Posterior cingulate gyrus (tissue), 11 donors: ENCODE results near the gene FRMD5.

Source experiments
- DNase-seq, 10 donors: peaks; one replicate each; pipeline versions ENCODE4 v3.0.0 to v3.0.0-alpha.2; 2020 to 2021; ENCODE audit warnings: mixed read lengths in 3 of 10
- intact Hi-C: fragments of 100-400 bp; cut with DNase I; formaldehyde crosslinking; loops from one replicate; pipeline ENCODE4 v1.15.1; 2023

Gene FRMD5

DNA sequence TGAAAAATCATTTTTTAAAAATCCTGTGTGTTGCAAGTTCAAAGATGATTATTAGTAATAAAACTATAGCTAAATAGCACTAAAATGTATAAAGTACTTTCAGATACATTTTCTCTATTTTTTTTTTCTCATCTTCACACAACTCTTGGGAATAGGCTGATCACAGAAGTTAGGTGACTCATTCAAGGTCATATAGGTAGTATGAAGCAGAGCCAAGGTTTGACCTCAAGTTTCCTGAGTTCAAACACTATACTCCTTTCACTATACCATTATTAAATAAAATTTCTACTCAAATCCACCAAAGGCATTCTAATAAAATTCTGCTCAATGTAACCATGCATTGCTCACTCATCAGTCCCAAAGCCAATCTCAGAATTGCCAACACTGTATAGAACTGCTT lies 21.3 kb downstream of the FRMD5 start:
- DNase-seq: no peak
- intact Hi-C loops: no loop called here

GRCh38 chr15:44163370-44163769 lies 31.7 kb downstream of the FRMD5 start:
- intact Hi-C loops: no loop called here

DNA sequence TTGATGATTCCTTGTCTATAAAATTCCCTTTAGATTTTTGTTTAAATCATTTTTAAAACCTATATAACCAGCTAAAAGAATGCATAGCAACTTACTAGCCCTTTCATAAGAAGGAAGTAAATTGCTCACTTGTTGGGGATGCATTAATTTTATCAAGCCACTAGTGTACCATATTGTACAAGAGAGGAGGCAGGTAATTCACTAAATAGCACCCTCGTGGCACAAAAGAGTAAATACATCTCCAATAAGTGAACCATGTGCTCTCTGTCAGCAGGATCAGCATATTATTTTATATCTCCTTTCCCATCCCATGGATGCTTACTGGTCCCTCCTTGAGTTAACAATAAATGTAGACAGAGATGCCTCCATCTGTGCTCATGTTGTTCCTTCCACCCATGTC lies 34.3 kb downstream of the FRMD5 start:
- no peak for DNase-seq
- intact Hi-C loops: no loop called here

More at GRCh38 chr15:44163370-44163769, 31.7 kb downstream of the FRMD5 start:
- no peak for DNase-seq

GRCh38 chr15:44159492-44159891 lies 35.6 kb downstream of the FRMD5 start:
- no peak for DNase-seq
- intact Hi-C loops: no loop called here

- intact Hi-C loops: no loop called here
- DNase-seq: no peak
Observed at GRCh38 chr15:44158111-44158510, 37.0 kb downstream of the FRMD5 start.

- intact Hi-C loops: no loop called here
- no peak for DNase-seq
Observed at GRCh38 chr15:44157679-44158078, 37.4 kb downstream of the FRMD5 start.

DNA sequence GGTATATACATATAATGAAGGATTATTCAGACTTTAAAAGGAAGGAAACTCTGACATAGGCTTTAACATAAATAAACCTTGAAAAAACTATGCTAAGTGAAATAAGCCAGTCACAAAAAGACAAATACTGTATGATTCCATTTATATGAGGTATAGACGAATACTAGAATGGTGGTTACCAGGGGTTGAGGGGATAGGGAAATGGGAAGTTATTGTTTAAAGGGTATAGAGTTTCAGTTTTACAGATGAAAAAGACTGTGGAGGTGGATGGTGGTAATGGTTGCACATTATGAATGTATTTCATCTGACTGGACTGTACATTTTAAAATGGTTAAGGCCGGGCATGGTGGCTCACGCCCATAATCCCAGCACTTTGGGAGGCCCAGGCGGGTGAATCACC lies 41.7 kb downstream of the FRMD5 start:
- no peak for DNase-seq
- intact Hi-C loops: no loop called here

- no peak for DNase-seq
- intact Hi-C loops: no loop called here
Observed at GRCh38 chr15:44149224-44149623, 45.8 kb downstream of the FRMD5 start.

DNA sequence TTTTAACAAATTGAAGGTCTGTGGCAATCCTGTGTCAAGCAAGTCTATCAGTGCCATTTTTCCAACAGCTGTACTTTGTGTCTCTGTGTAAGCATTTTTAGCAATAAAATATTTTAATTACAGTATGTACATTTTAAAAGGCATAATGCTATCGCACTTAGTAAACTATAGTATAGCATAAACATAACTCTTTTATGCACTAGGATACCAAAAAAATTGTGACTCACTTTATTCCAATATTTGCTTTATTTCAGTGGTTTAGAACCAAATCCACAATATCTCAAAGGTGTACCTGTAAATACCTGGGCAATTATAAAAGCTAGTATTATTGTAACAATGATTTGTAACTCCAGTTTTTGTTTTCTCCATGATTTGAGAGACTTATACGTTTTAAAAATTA lies 46.5 kb downstream of the FRMD5 start:
- intact Hi-C loops: no loop called here
- no peak for DNase-seq

DNA sequence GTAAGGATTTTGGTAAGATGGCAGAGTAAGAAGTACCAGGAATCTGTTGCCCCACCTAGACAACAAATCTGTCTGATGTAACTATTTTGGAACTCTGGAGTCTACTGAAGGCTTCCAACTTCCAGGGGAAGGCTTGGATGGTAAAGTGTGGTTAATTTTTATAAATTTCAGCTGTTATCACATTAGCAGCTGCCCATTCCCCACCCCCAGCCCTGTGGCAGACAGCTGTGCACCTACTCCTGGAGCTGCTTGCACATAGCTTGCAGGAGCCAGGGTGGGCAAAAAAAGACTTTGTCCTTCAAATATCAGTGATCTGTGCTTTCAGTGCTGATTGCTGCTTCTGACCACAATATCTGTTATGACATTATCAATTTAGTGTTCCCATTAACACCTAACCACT lies 47.4 kb downstream of the FRMD5 start:
- DNase-seq: no peak
- intact Hi-C loops: no loop called here

- no peak for DNase-seq
- intact Hi-C loops: no loop called here
Observed at GRCh38 chr15:44145495-44145894, 49.6 kb downstream of the FRMD5 start.

GRCh38 chr15:44144992-44145391 lies 50.1 kb downstream of the FRMD5 start:
- intact Hi-C loops: no loop called here
- DNase-seq: no peak

GRCh38 chr15:44144184-44144583 lies 50.9 kb downstream of the FRMD5 start:
- DNase-seq: no peak

DNA sequence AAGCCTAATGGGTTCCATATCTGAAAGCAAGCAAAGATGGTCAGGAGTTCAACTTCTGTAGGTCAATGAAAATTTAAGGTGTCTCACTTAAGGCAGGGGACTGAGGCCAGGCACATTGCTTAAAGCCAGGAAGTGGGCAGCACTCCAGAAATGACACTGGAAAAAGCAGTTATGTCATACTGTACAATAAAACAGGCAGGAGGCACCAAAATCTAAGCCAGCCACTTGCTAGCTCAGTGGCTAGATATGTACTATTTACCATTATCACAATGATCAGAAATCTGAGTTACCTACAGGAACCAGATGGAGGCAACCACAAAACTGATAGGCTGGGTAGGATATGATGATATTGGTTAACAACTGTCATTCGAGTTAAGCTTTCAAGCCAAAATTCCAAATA lies 57.3 kb downstream of the FRMD5 start:
- intact Hi-C loops: loop anchor here (10.0 kb wide), 2 partner anchors 233 to 263 kb away; no protein-coding TSS in a partner anchor
- no peak for DNase-seq

More at GRCh38 chr15:44144184-44144583, 50.9 kb downstream of the FRMD5 start:
- intact Hi-C loops: no loop called here

- intact Hi-C loops: loop anchor here (10.0 kb wide), 2 partner anchors 232 to 262 kb away; no protein-coding TSS in a partner anchor
Observed at GRCh38 chr15:44136991-44137477, 58.0 kb downstream of the FRMD5 start.

DNA sequence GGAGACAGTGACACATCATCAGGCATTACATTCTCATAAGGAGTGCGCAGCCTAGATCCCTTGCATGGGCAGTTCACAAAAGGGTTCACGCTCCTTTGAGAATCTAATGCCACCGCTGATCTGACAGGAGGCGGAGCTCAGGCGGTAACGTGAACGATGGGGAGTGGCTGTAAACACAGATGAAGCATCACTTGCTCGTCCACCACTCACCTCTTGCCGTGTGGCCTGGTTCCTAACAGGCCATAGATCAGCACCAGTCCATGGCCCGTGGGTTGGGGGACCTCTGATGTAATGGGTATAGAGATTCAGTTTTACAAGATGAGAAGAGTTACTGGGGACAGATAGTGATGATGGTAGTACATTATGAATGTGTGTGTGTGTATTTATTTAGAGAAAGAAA lies 63.0 kb downstream of the FRMD5 start:
- intact Hi-C loops: loop anchor here (10.0 kb wide), 2 partner anchors 227 to 257 kb away; no protein-coding TSS in a partner anchor
- peak in 1 of 10 donors; percentile 69 for DNase-seq

More at GRCh38 chr15:44136991-44137477, 58.0 kb downstream of the FRMD5 start:
- peak in 1 of 10 donors; percentile 67 for DNase-seq

- DNase-seq: no peak
- intact Hi-C loops: loop anchor here (10.0 kb wide), 2 partner anchors 226 to 256 kb away; no protein-coding TSS in a partner anchor
Observed at GRCh38 chr15:44130778-44131177, 64.3 kb downstream of the FRMD5 start.

- intact Hi-C loops: loop anchor here (10.0 kb wide), 2 partner anchors 225 to 255 kb away; no protein-coding TSS in a partner anchor
- DNase-seq: no peak
Observed at GRCh38 chr15:44129911-44130310, 65.2 kb downstream of the FRMD5 start.

GRCh38 chr15:44128443-44128842 lies 66.6 kb downstream of the FRMD5 start:
- no peak for DNase-seq
- intact Hi-C loops: no loop called here

DNA sequence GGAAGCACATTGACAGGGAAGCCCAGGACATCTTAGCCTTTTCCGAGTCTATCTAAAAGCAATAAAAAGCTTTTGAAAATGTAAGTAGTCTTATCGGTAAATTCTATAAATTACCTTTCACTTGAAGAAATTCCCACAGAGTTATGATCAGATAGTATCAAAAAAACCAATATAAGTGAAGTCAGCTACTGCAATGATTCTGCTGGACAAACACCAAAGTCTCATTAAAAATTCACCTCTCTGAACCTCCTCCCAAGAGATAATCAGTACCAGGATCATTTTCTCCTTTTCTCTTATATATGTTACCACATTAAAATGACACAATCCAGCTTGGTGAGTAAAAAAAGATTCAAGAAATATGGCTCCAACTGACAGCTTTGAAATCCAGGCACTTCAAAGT lies 69.2 kb downstream of the FRMD5 start:
- intact Hi-C loops: no loop called here
- no peak for DNase-seq

DNA sequence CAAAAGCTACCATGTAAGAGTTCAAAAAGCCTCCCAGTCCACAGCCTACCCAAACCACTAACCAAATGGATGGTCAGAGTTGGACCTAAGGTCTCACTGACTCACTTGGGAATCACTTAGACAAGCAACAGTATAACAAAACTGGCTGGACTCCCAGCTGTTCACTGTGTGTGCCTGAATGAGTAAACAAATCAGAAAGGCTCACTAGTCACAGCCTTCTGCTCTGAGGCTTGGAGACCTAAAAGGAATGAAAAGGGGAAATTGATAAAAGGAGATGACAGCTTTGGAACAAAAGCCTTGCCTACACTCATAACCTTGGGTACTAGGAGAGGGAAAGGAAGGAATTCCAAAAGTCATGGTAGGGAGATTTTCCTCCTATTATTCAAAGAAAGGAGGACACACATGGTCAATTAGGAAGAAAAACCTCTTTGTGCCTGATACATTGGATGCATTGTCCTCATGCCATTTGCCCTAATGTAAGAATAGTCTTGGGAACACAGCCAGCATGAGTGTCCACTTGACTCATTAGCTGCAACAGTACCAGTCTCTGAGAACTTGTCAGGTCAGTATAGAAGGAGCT lies 92.3 kb downstream of the FRMD5 start:
- intact Hi-C loops: loop anchor here (10.0 kb wide), 1 partner anchor 92 kb away; the partner anchor contains the start of gene FRMD5
- DNase-seq: peak in 6 of 10 donors; percentile 26 to 87 (median 59)

DNA sequence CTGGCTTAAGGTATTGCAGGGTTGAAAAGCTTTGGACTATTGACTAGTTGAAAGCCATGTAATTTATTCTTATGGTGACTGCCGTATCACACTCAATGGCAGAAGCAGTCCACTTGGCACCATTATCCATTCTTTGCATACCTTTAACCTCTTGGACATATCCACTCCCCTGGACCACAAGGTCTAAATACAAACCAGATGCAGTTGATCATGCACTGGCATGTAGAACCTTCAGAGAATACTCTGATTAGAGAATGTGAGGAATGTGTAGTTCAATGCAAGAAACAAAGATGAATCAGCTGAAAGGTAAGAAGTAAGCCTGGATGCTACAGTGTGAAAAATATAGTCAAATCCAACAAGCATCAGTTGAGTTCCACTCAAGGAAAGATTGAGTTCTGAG lies 93.1 kb downstream of the FRMD5 start:
- no peak for DNase-seq
- intact Hi-C loops: loop anchor here (10.0 kb wide), 1 partner anchor 93 kb away; the partner anchor contains the start of gene FRMD5
